OCI-LY1 (cell line): ENCODE results near the gene UBE4B.

Experiments
- H2AFZ ChIP-seq: fragments of 200-600 bp; sonication (generic), shearing (Covaris generic); 2 replicates; pipeline ENCODE4 v1.6.0; 2014; ENCODE audit warnings: antibody characterized with exemption, mild to moderate bottlenecking, low read length
- H3F3A ChIP-seq: fragments of 200-600 bp; sonication (generic), shearing (Covaris generic); 2 replicates; pipeline ENCODE4 v1.6.0; 2014; ENCODE audit warnings: mild to moderate bottlenecking, antibody characterized with exemption, low read length, moderate library complexity; ENCODE audit not compliant: insufficient read depth
- H3K27ac ChIP-seq: fragments of 200-600 bp; sonication (generic); 2 replicates; pipeline ENCODE4 v1.5.1; 2014; ENCODE audit warnings: low read length, mixed run types, mild to moderate bottlenecking, low read depth; ENCODE audit not compliant: poor library complexity, severe bottlenecking
- H3K27me3 ChIP-seq: fragments of 200-600 bp; sonication (generic); 2 replicates; pipeline ENCODE4 v1.6.0; 2014; ENCODE audit warnings: antibody characterized with exemption, mild to moderate bottlenecking, low read length, moderate library complexity; ENCODE audit not compliant: insufficient read depth
- H3K36me3 ChIP-seq: fragments of 200-600 bp; sonication (generic); 2 replicates; pipeline ENCODE4 v1.6.1; 2014; ENCODE audit warnings: mild to moderate bottlenecking, antibody characterized with exemption, low read length, moderate library complexity, mixed read lengths; ENCODE audit not compliant: insufficient read depth
- H3K4me1 ChIP-seq: fragments of 200-600 bp; sonication (generic); 2 replicates; pipeline ENCODE4 v1.5.1; 2014; ENCODE audit warnings: mild to moderate bottlenecking, low read length, moderate library complexity; ENCODE audit not compliant: insufficient read depth, severe bottlenecking
- H3K4me2 ChIP-seq: fragments of 200-600 bp; sonication (generic), shearing (Covaris generic); 2 replicates; pipeline ENCODE4 v1.6.1; 2014; ENCODE audit warnings: low read length
- H3K4me3 ChIP-seq: fragments of 200-600 bp; sonication (generic); 2 replicates; pipeline ENCODE4 v1.5.1; 2014; ENCODE audit warnings: low read length, low read depth, mild to moderate bottlenecking, mixed read lengths; ENCODE audit not compliant: poor library complexity, severe bottlenecking
- H3K79me2 ChIP-seq: fragments of 200-600 bp; shearing (Covaris generic); 2 replicates; pipeline ENCODE4 v1.6.1; 2016; ENCODE audit warnings: mixed run types, low read length, mixed read lengths; ENCODE audit not compliant: insufficient read depth
- H3K9ac ChIP-seq: fragments of 200-600 bp; sonication (generic), shearing (Covaris generic); 2 replicates; pipeline ENCODE4 v1.6.1; 2014; ENCODE audit warnings: mild to moderate bottlenecking, low read length, mixed read lengths
- H3K9me2 ChIP-seq: fragments of 200-600 bp; sonication (generic), shearing (Covaris generic); 2 replicates; pipeline ENCODE4 v1.6.1; 2014; ENCODE audit warnings: low read depth, mild to moderate bottlenecking, low read length, mixed read lengths
- H3K9me3 ChIP-seq: fragments of 200-600 bp; shearing (Covaris generic); 2 replicates; pipeline ENCODE4 v1.6.1; 2014; ENCODE audit warnings: low read length, mixed read lengths
- H4K20me1 ChIP-seq: fragments of 200-600 bp; sonication (generic), shearing (Covaris generic); 2 replicates; pipeline ENCODE4 v1.6.0; 2016; ENCODE audit warnings: mild to moderate bottlenecking, low read length; ENCODE audit not compliant: insufficient read depth
- CTCF ChIP-seq: fragments of 200-600 bp; sonication (generic), shearing (Covaris generic); IDR thresholded peaks from 2 replicates; pipeline ENCODE4 v1.5.1; 2017; ENCODE audit warnings: mild to moderate bottlenecking, antibody characterized with exemption, low read length, moderate library complexity, mixed read lengths
- EZH2 ChIP-seq: fragments of 200-600 bp; sonication (generic), shearing (Covaris generic); IDR thresholded peaks from 2 replicates; pipeline ENCODE4 v1.8.0; 2017; ENCODE audit warnings: borderline replicate concordance, mixed run types, mild to moderate bottlenecking, antibody characterized with exemption, low read length, moderate library complexity, mixed read lengths

Gene UBE4B

DNA sequence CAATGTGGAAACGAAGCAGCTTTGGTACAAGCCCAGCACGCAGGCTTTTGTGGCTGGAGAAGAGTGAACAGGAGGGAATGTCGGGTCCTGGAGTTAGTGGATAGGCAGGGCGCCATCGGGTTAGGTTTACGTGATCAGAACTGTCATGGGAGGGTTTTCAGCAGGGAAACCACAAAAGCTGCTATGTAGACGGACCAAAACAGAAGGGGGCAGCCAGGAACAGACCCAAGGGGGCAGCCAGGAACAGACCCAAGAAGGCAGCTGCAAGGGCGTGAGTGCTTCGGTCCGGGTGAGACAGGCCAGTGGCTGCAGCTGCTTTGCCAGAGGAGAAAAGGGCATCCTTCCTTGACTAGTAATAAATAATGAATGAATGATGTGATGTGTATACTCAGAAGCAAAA lies 100.1 kb downstream of the UBE4B start:
- no peak overlapping the region for H2AFZ ChIP-seq
- H3K4me2 ChIP-seq: no peak overlapping the region
- H3K9ac ChIP-seq: no peak overlapping the region
- no peaks in the 10 kb centered on the region for H3K27me3 ChIP-seq
- H3K4me1 ChIP-seq: no peaks in the 10 kb centered on the region
- H3K79me2 ChIP-seq: no peaks in the 10 kb centered on the region
- H3K27ac ChIP-seq: no peak overlapping the region
- no peaks in the 10 kb centered on the region for H3F3A ChIP-seq
- H4K20me1 ChIP-seq: no peaks in the 10 kb centered on the region
- H3K9me2 ChIP-seq: no peaks in the 10 kb centered on the region
- TF ChIP-seq CTCF (no peak), EZH2 (no peak)
- no peaks in the 10 kb centered on the region for H3K9me3 ChIP-seq
- H3K36me3 ChIP-seq: peaks cover 60% of the 10 kb centered on the region
- H3K4me3 ChIP-seq: no peak overlapping the region

- TF ChIP-seq EZH2 (no peak), CTCF (no peak)
- H3K9me2 ChIP-seq: no peaks in the 10 kb centered on the region
- no peaks in the 10 kb centered on the region for H3K27me3 ChIP-seq
- no peaks in the 10 kb centered on the region for H3K9me3 ChIP-seq
- H2AFZ ChIP-seq: no peak overlapping the region
- H3K36me3 ChIP-seq: peaks cover 18% of the 10 kb centered on the region; the same call in 1 of the 2 replicates
- no peak overlapping the region for H3K27ac ChIP-seq
- H3K4me1 ChIP-seq: no peaks in the 10 kb centered on the region
- no peak overlapping the region for H3K9ac ChIP-seq
- H3F3A ChIP-seq: no peaks in the 10 kb centered on the region
- no peak overlapping the region for H3K4me2 ChIP-seq
- H3K79me2 ChIP-seq: no peaks in the 10 kb centered on the region
- H3K4me3 ChIP-seq: no peak overlapping the region
- H4K20me1 ChIP-seq: no peaks in the 10 kb centered on the region
These were observed 108.2 kb downstream of the UBE4B start for GRCh38 chr1:10140981-10141380.

- Histone ChIP-seq H2AFZ (no peak overlapping the region), H3K27me3 (no peaks in the 10 kb centered on the region), H3K9me3 (no peaks in the 10 kb centered on the region), H3K27ac (no peak overlapping the region), H3K4me3 (no peak overlapping the region), H3K36me3 (peaks cover 19% of the 10 kb centered on the region; the same call in 1 of the 2 replicates), H4K20me1 (no peaks in the 10 kb centered on the region), H3K4me2 (no peak overlapping the region), H3K79me2 (no peaks in the 10 kb centered on the region), H3K9ac (no peak overlapping the region), H3F3A (no peaks in the 10 kb centered on the region), H3K4me1 (no peaks in the 10 kb centered on the region), H3K9me2 (no peaks in the 10 kb centered on the region)
- TF ChIP-seq CTCF: no peak
- TF ChIP-seq EZH2: no peak
These were observed 111.3 kb downstream of the UBE4B start for GRCh38 chr1:10143961-10144485.
